ENCODE data around the gene PROCA1.

The PROCA1 gene

GRCh38 chr17:28758411-28759121, 46.9 kb upstream of the PROCA1 start:
- no peak overlapping the region for H3K4me2 ChIP-seq (ENCODE audit: low read depth, low read length, poor library complexity, severe bottlenecking)
- H3K9ac ChIP-seq (ENCODE audit: low read length), result no peak overlapping the region
- H3F3A ChIP-seq (ENCODE audit: insufficient read depth), result peaks cover 12% of the 10 kb centered on the region
- H3K36me3 ChIP-seq (ENCODE audit: low read length), result no peaks in the 10 kb centered on the region
- no peak for TF ChIP-seq CTCF (IDR thresholded peaks at IDR 0.05; ENCODE audit: insufficient read depth, low read length, poor library complexity, severe bottlenecking)
- TF ChIP-seq EZH2phosphoT487 (conservative IDR thresholded peaks at IDR 0.05; ENCODE audit: low read length), result no peak
- H2AFZ ChIP-seq (ENCODE audit: low read depth, low read length, severe bottlenecking), result no peak overlapping the region
- no peak overlapping the region for H3K27ac ChIP-seq (ENCODE audit: low read depth, low read length)
- H4K20me1 ChIP-seq (ENCODE audit: low read depth, low read length), result no peaks in the 10 kb centered on the region
- H3K27me3 ChIP-seq (ENCODE audit: low read length), result no peaks in the 10 kb centered on the region
- 0 out of 2 replicates have a peak, but pooled peaks cover 5% of the 10 kb centered on the region for H3K79me2 ChIP-seq (ENCODE audit: insufficient read depth, low read length)
- H3K4me3 ChIP-seq (ENCODE audit: insufficient read depth, low read length, poor library complexity, severe bottlenecking), result no peak overlapping the region
- no peaks in the 10 kb centered on the region for H3K9me3 ChIP-seq (ENCODE audit: insufficient read depth, low read length)
- no peaks in the 10 kb centered on the region for H3K9me2 ChIP-seq (replicated peaks; ENCODE audit: insufficient read depth, low read length)

GRCh38 chr17:28756049-28756804, 44.5 kb upstream of the PROCA1 start:
- Histone ChIP-seq H4K20me1 (ENCODE audit: low read depth, low read length) (no peaks in the 10 kb centered on the region), H3K4me3 (ENCODE audit: insufficient read depth, low read length, poor library complexity, severe bottlenecking) (no peak overlapping the region), H3K9ac (ENCODE audit: low read length) (no peak overlapping the region), H3K9me3 (ENCODE audit: insufficient read depth, low read length) (no peaks in the 10 kb centered on the region), H3K9me2 (replicated peaks; ENCODE audit: insufficient read depth, low read length) (no peaks in the 10 kb centered on the region), H3K79me2 (ENCODE audit: insufficient read depth, low read length) (no peaks in the 10 kb centered on the region), H3K4me2 (ENCODE audit: low read depth, low read length, poor library complexity, severe bottlenecking) (no peak overlapping the region), H3K36me3 (ENCODE audit: low read length) (0 out of 2 replicates have a peak, but pooled peaks cover 5% of the 10 kb centered on the region), H2AFZ (ENCODE audit: low read depth, low read length, severe bottlenecking) (no peak overlapping the region), H3K27ac (ENCODE audit: low read depth, low read length) (no peak overlapping the region), H3F3A (ENCODE audit: insufficient read depth) (peaks cover 31% of the 10 kb centered on the region), H3K27me3 (ENCODE audit: low read length) (no peaks in the 10 kb centered on the region)
- TF ChIP-seq CTCF (IDR thresholded peaks at IDR 0.05; ENCODE audit: insufficient read depth, low read length, poor library complexity, severe bottlenecking) (no peak), EZH2phosphoT487 (conservative IDR thresholded peaks at IDR 0.05; ENCODE audit: low read length) (no peak)

- Histone ChIP-seq H3K27me3 (ENCODE audit: low read length) (no peaks in the 10 kb centered on the region), H3K4me3 (ENCODE audit: insufficient read depth, low read length, poor library complexity, severe bottlenecking) (no peak overlapping the region), H2AFZ (ENCODE audit: low read depth, low read length, severe bottlenecking) (no peak overlapping the region), H3K4me2 (ENCODE audit: low read depth, low read length, poor library complexity, severe bottlenecking) (no peak overlapping the region), H3K27ac (ENCODE audit: low read depth, low read length) (no peak overlapping the region), H3K9ac (ENCODE audit: low read length) (no peak overlapping the region), H3K9me3 (ENCODE audit: insufficient read depth, low read length) (no peaks in the 10 kb centered on the region), H4K20me1 (ENCODE audit: low read depth, low read length) (peaks cover 5% of the 10 kb centered on the region), H3K9me2 (replicated peaks; ENCODE audit: insufficient read depth, low read length) (no peaks in the 10 kb centered on the region), H3K36me3 (ENCODE audit: low read length) (peaks cover 10% of the 10 kb centered on the region), H3K79me2 (ENCODE audit: insufficient read depth, low read length) (peaks cover 4% of the 10 kb centered on the region; the same call in 1 of the 2 replicates), H3F3A (ENCODE audit: insufficient read depth) (peaks cover 37% of the 10 kb centered on the region)
- TF ChIP-seq EZH2phosphoT487 (conservative IDR thresholded peaks at IDR 0.05; ENCODE audit: low read length), result no peak
- TF ChIP-seq CTCF (IDR thresholded peaks at IDR 0.05; ENCODE audit: insufficient read depth, low read length, poor library complexity, severe bottlenecking), result no peak
These were observed 43.8 kb upstream of the PROCA1 start for GRCh38 chr17:28755486-28755885.

Measured in SU-DHL-6 (cell line).